ENCODE data around the gene TMEM59L. TPM values are rescaled to one million over a fixed set of nuclear protein-coding genes. Genes with fewer than 3 reads are reported as not detected.

The TMEM59L gene
- total and polyA plus RNA-seq, 11 donors: 0.50 to 5.1 (median 1.1) TPM

GRCh38 chr19:18605546-18606280, 7.0 kb upstream of the TMEM59L start:
- Histone ChIP-seq H3K27me3 (peaks cover 36 to 94% (median 76%) of the 10 kb centered on the region in 9 donors), H3K4me1 (peaks cover 0 to 47% (median 17%) of the 10 kb centered on the region in 12 donors), H3K36me3 (no peaks in the 10 kb centered on the region), H3K27ac (peak overlapping the region in 2 of 12 donors; percentile 13 to 15), H3K4me3 (peak overlapping the region in 9 of 12 donors; percentile 7 to 51 (median 42)), H3K9me3 (no peaks in the 10 kb centered on the region)
- no peak for TF ChIP-seq CTCF (IDR thresholded peaks at IDR 0.05)
- no peak for TF ChIP-seq POLR2A (IDR thresholded peaks at IDR 0.05)
- 1 to 3% (median 2%) methylated on average over 25 to 65 of the region's 65 CpGs for WGBS, 4 donors
- ATAC-seq: no peak
- DNase-seq: no peak
- intact Hi-C loops (cut with DNase I): no loop called here

- 1 to 3% (median 2%) methylated on average over 11 to 108 of the region's 116 CpGs for WGBS, 4 donors
- Histone ChIP-seq H3K36me3 (no peaks in the 10 kb centered on the region), H3K9me3 (no peaks in the 10 kb centered on the region), H3K27me3 (peaks cover 41 to 95% (median 82%) of the 10 kb centered on the region in 9 donors), H3K4me3 (peak within 1 kb of the TSS in 10 of 12 donors; percentile 7 to 51 (median 40)), H3K27ac (peak within 1 kb of the TSS in 2 of 12 donors; percentile 7 to 13), H3K4me1 (peaks cover 0 to 56% (median 25%) of the 10 kb centered on the region in 12 donors)
- intact Hi-C loops (cut with DNase I): no loop called here
- TF ChIP-seq CTCF (IDR thresholded peaks at IDR 0.05): no peak
- no peak for TF ChIP-seq POLR2A (IDR thresholded peaks at IDR 0.05)
- DNase-seq (no peak), ATAC-seq (peak in 1 of 4 donors; percentile 11)
Measured at GRCh38 chr19:18606281-18607225, 6.1 kb upstream of the TMEM59L start, which contains the start of gene CRLF1. Gene CRLF1 (minus strand): TSS chr19:18606799. CDS start chr19:18606656, 143 bp downstream.

GRCh38 chr19:18607226-18608101, 5.2 kb upstream of the TMEM59L start:
- H3K4me1 ChIP-seq: peaks cover 0 to 65% (median 33%) of the 10 kb centered on the region in 12 donors
- peaks cover 50 to 95% (median 90%) of the 10 kb centered on the region in 9 donors for H3K27me3 ChIP-seq
- intact Hi-C loops (cut with DNase I): no loop called here
- ATAC-seq (peak in 2 of 4 donors; percentile 7 to 35), DNase-seq (no peak)
- WGBS, 4 donors: 1 to 2% (median 2%) methylated on average over 53 to 68 of the region's 68 CpGs
- H3K36me3 ChIP-seq: no peaks in the 10 kb centered on the region
- TF ChIP-seq CTCF (IDR thresholded peaks at IDR 0.05) (no peak), POLR2A (IDR thresholded peaks at IDR 0.05) (no peak)
- H3K4me3 ChIP-seq: peak overlapping the region in 8 of 12 donors; percentile 15 to 51 (median 36)
- H3K9me3 ChIP-seq: no peaks in the 10 kb centered on the region
- no peak overlapping the region for H3K27ac ChIP-seq

Measured in heart left ventricle (tissue), 16 donors.